Natural killer cell (primary cell): ENCODE measurements around the gene PEX5L. TPM values are rescaled to one million over a fixed set of nuclear protein-coding genes. Genes with fewer than 3 reads are reported as not detected.

Source experiments
- ATAC-seq, 3 donors: fragments of 150-1000 bp in 2 of 3; fragments of 200-7000 bp in 1 of 3; cut with Tn5 transposase; 1 replicate in 1 of 3; 2 replicates in 2 of 3; pipeline ENCODE4 v1.10.0; 2021; ENCODE audit warnings: mild to moderate bottlenecking in 2 of 3, moderate library complexity in 2 of 3
- DNase-seq, 2 donors: peaks; one replicate each; pipeline versions ENCODE4 v3.0.0 to v3.0.0-alpha.2; 2013 to 2021; ENCODE audit warnings: mixed read lengths in 1 of 2
- H3K27ac ChIP-seq: one replicate; pipeline ENCODE4 v1.5.1; 2013; ENCODE audit warnings: mild to moderate bottlenecking, low read length
- H3K27me3 ChIP-seq: one replicate; pipeline ENCODE4 v1.6.1; 2013; ENCODE audit warnings: low read length; ENCODE audit not compliant: control insufficient read depth, insufficient read depth
- H3K36me3 ChIP-seq: one replicate; pipeline ENCODE4 v1.6.1; 2013; ENCODE audit warnings: low read length; ENCODE audit not compliant: control insufficient read depth, insufficient read depth
- H3K4me1 ChIP-seq: one replicate; pipeline ENCODE4 v1.6.1; 2013; ENCODE audit warnings: low read length; ENCODE audit not compliant: control insufficient read depth, insufficient read depth
- H3K4me3 ChIP-seq: one replicate; pipeline ENCODE4 v1.5.1; 2013; ENCODE audit warnings: low read length
- H3K9me3 ChIP-seq: one replicate; pipeline ENCODE4 v1.6.1; 2013; ENCODE audit warnings: low read length; ENCODE audit not compliant: control insufficient read depth, insufficient read depth
- H3K27ac Mint-ChIP-seq, 2 donors: one replicate each; pipeline ENCODE4 v1.8.0; 2022; ENCODE audit warnings: mild to moderate bottlenecking in 2 of 2, mixed read lengths in 2 of 2, moderate library complexity in 1 of 2
- H3K27me3 Mint-ChIP-seq, 2 donors: one replicate each; pipeline ENCODE4 v1.8.0; 2022; ENCODE audit warnings: low read depth in 2 of 2, mixed read lengths in 2 of 2
- H3K36me3 Mint-ChIP-seq: one replicate; pipeline ENCODE4 v1.8.0; 2022; ENCODE audit warnings: mixed read lengths
- H3K4me1 Mint-ChIP-seq, 2 donors: one replicate each; pipeline ENCODE4 v1.8.0; 2022; ENCODE audit warnings: mixed read lengths in 2 of 2
- H3K4me3 Mint-ChIP-seq: one replicate; pipeline ENCODE4 v1.8.0; 2022; ENCODE audit warnings: mild to moderate bottlenecking, moderate library complexity, mixed read lengths
- H3K9me3 Mint-ChIP-seq, 2 donors: one replicate each; pipeline ENCODE4 v1.8.0; 2022; ENCODE audit warnings: mixed read lengths in 2 of 2
- WGBS: methylation state at CpG from one replicate; pipeline ENCODE4 v1.1.7; 2013; ENCODE audit warnings: missing lambda C conversion rate; ENCODE audit not compliant: insufficient coverage; 5-methylcytosine and 5-hydroxymethylcytosine counted together
- intact Hi-C: fragments of 100-400 bp; cut with micrococcal nuclease; formaldehyde crosslinking; loops from one replicate; pipeline ENCODE4 v1.14.2; 2022
- total RNA-seq, 4 donors: library from RNA; stranded (reverse); fragments of 120-200 nt in 1 of 4; gene quantifications; one replicate each; pipeline versions ENCODE4 v1.2.3 to v1.2.4, GENCODE V29; 2013 to 2022
- TF ChIP-seq, protein P1 (sequence below): fragments of 200-600 bp; IDR thresholded peaks from one replicate; pipeline ENCODE4 v1.8.0; 2022; ENCODE audit warnings: antibody characterized with exemption

Gene PEX5L
- total RNA-seq, 3 donors from 2014 or later (not counting 1 experiment from before 2014, with no cell fraction given) = not detected

DNA sequence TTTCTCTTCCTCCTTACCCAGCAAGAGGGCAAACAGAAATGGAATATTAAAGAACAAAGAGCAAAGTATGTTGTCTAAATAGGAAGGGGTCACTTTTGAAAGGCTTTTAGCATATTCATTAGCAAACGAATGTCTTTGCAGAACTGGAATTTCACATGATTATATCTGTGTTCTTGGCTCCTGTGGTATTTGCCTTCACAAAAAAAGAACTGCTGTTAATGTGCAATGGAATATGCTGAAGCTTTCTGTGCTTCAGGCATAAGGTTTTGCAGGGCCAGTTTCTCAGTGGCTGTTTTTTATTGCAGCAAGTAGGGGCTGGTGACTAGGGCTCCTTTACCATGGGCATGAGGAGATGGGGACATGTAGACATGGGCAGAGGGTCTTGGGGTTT lies 210.5 kb downstream of the PEX5L start:
- H3K4me3 Mint-ChIP-seq = no peak overlapping the region
- no peak for ATAC-seq
- 40% methylated on average over 1 of the region's 1 CpG for WGBS
- H3K9me3 ChIP-seq = no peaks in the 10 kb centered on the region
- peaks cover 0 to 33% of the 10 kb centered on the region in 2 donors for H3K27me3 Mint-ChIP-seq
- no peaks in the 10 kb centered on the region for H3K27me3 ChIP-seq
- no peaks in the 10 kb centered on the region for H3K9me3 Mint-ChIP-seq
- no peaks in the 10 kb centered on the region for H3K36me3 Mint-ChIP-seq
- no peak overlapping the region for H3K27ac ChIP-seq
- H3K4me1 ChIP-seq = no peaks in the 10 kb centered on the region
- no peaks in the 10 kb centered on the region for H3K36me3 ChIP-seq
- H3K4me1 Mint-ChIP-seq = no peaks in the 10 kb centered on the region
- DNase-seq = no peak
- no peak overlapping the region for H3K27ac Mint-ChIP-seq
- H3K4me3 ChIP-seq = no peak overlapping the region
- TF ChIP-seq, protein P1, sequence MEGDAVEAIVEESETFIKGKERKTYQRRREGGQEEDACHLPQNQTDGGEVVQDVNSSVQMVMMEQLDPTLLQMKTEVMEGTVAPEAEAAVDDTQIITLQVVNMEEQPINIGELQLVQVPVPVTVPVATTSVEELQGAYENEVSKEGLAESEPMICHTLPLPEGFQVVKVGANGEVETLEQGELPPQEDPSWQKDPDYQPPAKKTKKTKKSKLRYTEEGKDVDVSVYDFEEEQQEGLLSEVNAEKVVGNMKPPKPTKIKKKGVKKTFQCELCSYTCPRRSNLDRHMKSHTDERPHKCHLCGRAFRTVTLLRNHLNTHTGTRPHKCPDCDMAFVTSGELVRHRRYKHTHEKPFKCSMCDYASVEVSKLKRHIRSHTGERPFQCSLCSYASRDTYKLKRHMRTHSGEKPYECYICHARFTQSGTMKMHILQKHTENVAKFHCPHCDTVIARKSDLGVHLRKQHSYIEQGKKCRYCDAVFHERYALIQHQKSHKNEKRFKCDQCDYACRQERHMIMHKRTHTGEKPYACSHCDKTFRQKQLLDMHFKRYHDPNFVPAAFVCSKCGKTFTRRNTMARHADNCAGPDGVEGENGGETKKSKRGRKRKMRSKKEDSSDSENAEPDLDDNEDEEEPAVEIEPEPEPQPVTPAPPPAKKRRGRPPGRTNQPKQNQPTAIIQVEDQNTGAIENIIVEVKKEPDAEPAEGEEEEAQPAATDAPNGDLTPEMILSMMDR = no peak
- intact Hi-C loops = no loop called here

DNA sequence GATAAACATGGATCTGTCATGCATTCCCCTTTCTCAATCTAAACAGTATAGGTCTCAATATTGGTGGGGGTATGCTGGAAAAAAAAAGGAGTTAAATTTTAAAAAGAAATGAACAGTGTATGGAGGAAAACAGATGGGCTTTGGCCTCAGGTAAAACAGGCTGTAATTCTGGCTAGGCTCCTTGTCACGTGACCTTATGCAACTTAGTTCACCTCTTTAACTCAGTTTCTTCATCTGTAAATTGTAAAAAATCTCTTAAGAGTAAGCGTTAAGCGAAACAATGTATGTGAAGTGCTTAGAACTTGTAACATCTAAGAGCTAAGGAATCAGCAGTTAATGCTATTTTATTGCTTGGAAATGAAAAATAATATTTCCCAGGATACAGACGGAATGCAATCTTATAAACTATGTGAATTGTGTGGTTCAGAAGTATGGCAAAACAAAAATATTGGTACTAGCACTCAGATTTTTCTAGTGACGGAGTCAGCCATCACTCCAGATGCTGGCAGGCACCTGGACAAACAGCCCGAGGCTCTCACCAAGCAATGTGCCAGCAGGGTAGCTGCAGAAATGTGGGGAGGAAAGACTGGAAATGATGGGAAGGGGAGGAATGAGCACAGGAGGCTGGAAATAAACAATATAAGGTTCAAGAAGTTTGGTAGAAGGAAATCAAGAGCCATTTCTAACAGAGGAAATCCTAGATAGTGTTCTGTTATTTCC lies 211.1 kb downstream of the PEX5L start:
- H3K4me1 ChIP-seq = no peaks in the 10 kb centered on the region
- Mint-ChIP-seq H3K9me3 (no peaks in the 10 kb centered on the region), H3K36me3 (no peaks in the 10 kb centered on the region), H3K27me3 (peaks cover 0 to 35% of the 10 kb centered on the region in 2 donors), H3K4me1 (no peaks in the 10 kb centered on the region), H3K27ac (no peak overlapping the region), H3K4me3 (no peak overlapping the region)
- no peaks in the 10 kb centered on the region for H3K36me3 ChIP-seq
- H3K27me3 ChIP-seq = no peaks in the 10 kb centered on the region
- no peak overlapping the region for H3K4me3 ChIP-seq
- H3K9me3 ChIP-seq = no peaks in the 10 kb centered on the region
- TF ChIP-seq, protein P1 = no peak
- WGBS = 84% methylated on average over 5 of the region's 6 CpGs
- ATAC-seq = no peak
- no peak overlapping the region for H3K27ac ChIP-seq
- intact Hi-C loops = no loop called here
- no peak for DNase-seq

GRCh38 chr3:179822296-179822695 lies 214.4 kb downstream of the PEX5L start:
- Histone ChIP-seq H3K27me3 (no peaks in the 10 kb centered on the region), H3K36me3 (no peaks in the 10 kb centered on the region), H3K27ac (no peak overlapping the region), H3K4me1 (no peaks in the 10 kb centered on the region), H3K4me3 (no peak overlapping the region), H3K9me3 (no peaks in the 10 kb centered on the region)
- no peak for DNase-seq
- Mint-ChIP-seq H3K4me1 (no peaks in the 10 kb centered on the region), H3K27ac (no peak overlapping the region), H3K36me3 (no peaks in the 10 kb centered on the region), H3K9me3 (no peaks in the 10 kb centered on the region), H3K4me3 (no peak overlapping the region), H3K27me3 (peaks cover 0 to 50% of the 10 kb centered on the region in 2 donors)
- 100% methylated on average over 2 of the region's 3 CpGs for WGBS
- intact Hi-C loops = no loop called here
- TF ChIP-seq, protein P1 = no peak
- ATAC-seq = no peak

DNA sequence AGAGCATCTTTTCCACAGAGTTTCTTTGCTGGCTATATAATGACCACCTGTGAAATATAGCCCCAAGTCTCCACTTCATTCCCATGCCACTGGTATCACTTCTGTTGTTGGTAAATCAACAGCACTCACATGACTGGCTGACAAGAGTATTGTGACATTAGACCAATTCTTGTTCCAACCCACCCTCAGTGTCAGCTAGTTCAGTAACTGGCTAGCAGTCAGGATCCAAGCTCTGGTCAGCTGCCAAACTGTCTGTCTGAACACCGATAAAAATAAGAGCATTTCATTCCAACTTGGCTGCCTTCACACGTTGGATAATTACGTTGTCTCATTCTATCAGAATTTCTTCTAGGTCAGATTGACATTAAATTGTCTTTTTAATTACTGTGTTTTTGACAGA lies 217.4 kb downstream of the PEX5L start:
- no peak for DNase-seq

More for the DNA sequence above, 217.4 kb downstream of the PEX5L start:
- no peaks in the 10 kb centered on the region for H3K9me3 ChIP-seq
- ATAC-seq = no peak
- H3K4me1 ChIP-seq = no peaks in the 10 kb centered on the region
- H3K9me3 Mint-ChIP-seq = no peaks in the 10 kb centered on the region
- TF ChIP-seq, protein P1 = no peak
- H3K36me3 ChIP-seq = no peaks in the 10 kb centered on the region
- no peak overlapping the region for H3K4me3 Mint-ChIP-seq
- no peak overlapping the region for H3K27ac Mint-ChIP-seq
- peaks cover 0 to 32% of the 10 kb centered on the region in 2 donors for H3K27me3 Mint-ChIP-seq
- no peak overlapping the region for H3K4me3 ChIP-seq
- H3K27ac ChIP-seq = no peak overlapping the region
- H3K27me3 ChIP-seq = no peaks in the 10 kb centered on the region
- WGBS = 97% methylated on average over 3 of the region's 3 CpGs
- intact Hi-C loops = no loop called here
- no peaks in the 10 kb centered on the region for H3K36me3 Mint-ChIP-seq
- H3K4me1 Mint-ChIP-seq = no peaks in the 10 kb centered on the region
